ENCODE results near the gene TRIM40.

TRIM40 gene

DNA sequence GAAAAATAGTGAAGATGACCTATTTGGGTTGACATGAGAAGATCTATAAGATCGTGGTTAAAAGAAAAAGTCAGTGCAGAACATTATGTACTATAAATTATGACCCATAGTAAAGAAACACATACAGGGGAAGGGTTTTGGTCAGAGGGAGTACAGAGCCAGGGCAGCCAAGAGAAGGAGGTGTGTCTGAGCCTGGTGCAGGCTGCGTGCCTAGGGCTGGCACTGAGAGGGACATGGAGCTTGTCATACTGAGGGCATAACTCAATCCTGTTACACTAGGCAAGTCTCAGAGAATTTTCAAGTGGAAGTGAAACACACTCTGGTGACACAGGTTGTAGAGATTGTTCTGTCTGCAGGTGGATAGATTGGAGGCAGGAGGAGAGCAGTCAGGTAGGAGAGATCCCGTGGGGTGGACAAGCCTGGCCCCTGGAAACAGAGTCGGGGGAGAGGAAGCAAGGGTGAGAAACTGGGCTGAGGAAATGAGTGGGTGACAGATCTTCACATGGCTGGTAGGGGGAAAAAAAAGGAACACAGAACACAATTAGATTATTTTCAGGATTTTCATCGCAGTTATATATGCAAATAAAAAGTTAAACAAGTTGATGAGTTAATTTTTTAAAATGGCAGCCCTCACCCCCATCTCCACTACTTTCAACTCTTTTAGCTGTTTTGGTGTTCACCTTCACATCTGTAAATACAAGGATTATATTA, 41.8 kb upstream of the TRIM40 start:
- Histone ChIP-seq H2AFZ (ENCODE audit: low read depth) (no peak overlapping the region), H3K4me2 (no peak overlapping the region), H3K9ac (no peak overlapping the region), H4K20me1 (ENCODE audit: insufficient read depth) (no peaks in the 10 kb centered on the region), H3K36me3 (ENCODE audit: insufficient read depth) (no peaks in the 10 kb centered on the region), H3K27me3 (ENCODE audit: insufficient read depth, low read depth) (peaks cover under 1% of the 10 kb centered on the region; the same call in 1 of the 2 replicates), H3K79me2 (ENCODE audit: insufficient read depth, low read depth) (no peaks in the 10 kb centered on the region), H3K4me1 (ENCODE audit: low read depth, poor library complexity, severe bottlenecking) (no peaks in the 10 kb centered on the region), H3K4me3 (IDR thresholded peaks at IDR 0.05; ENCODE audit: insufficient read depth, low read depth, low read length) (no peak overlapping the region), H3K27ac (no peak overlapping the region)
- TF ChIP-seq, protein P1, sequence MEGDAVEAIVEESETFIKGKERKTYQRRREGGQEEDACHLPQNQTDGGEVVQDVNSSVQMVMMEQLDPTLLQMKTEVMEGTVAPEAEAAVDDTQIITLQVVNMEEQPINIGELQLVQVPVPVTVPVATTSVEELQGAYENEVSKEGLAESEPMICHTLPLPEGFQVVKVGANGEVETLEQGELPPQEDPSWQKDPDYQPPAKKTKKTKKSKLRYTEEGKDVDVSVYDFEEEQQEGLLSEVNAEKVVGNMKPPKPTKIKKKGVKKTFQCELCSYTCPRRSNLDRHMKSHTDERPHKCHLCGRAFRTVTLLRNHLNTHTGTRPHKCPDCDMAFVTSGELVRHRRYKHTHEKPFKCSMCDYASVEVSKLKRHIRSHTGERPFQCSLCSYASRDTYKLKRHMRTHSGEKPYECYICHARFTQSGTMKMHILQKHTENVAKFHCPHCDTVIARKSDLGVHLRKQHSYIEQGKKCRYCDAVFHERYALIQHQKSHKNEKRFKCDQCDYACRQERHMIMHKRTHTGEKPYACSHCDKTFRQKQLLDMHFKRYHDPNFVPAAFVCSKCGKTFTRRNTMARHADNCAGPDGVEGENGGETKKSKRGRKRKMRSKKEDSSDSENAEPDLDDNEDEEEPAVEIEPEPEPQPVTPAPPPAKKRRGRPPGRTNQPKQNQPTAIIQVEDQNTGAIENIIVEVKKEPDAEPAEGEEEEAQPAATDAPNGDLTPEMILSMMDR (conservative IDR thresholded peaks at IDR 0.05; ENCODE audit: low read depth, low read length), result no peak

DNA sequence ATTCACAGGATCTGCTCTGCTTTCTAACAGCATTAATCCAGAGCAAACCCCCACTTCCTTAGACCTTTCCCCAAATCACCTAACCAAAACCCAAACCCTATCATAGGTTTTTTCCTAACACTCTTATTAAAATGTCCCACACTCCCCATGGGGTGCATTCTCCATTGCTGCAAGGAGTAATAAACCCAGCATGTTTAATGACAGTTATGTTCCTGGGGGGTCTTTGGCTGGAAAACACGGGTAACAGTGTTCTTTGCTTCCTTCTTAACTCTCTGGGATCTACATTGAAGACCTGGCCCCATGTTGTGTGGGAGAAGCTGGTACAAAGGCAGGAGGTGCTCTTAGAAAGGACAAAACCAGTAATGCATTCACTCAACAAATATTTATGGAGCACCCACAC, 39.1 kb upstream of the TRIM40 start:
- no peak overlapping the region for H3K4me3 ChIP-seq (IDR thresholded peaks at IDR 0.05; ENCODE audit: insufficient read depth, low read depth, low read length)
- TF ChIP-seq, protein P1 (conservative IDR thresholded peaks at IDR 0.05; ENCODE audit: low read depth, low read length), result no peak
- H2AFZ ChIP-seq (ENCODE audit: low read depth), result no peak overlapping the region
- H3K27me3 ChIP-seq (ENCODE audit: insufficient read depth, low read depth), result peaks cover 25% of the 10 kb centered on the region; the same call in 1 of the 2 replicates
- H3K4me2 ChIP-seq, result no peak overlapping the region
- no peaks in the 10 kb centered on the region for H3K36me3 ChIP-seq (ENCODE audit: insufficient read depth)
- no peaks in the 10 kb centered on the region for H3K79me2 ChIP-seq (ENCODE audit: insufficient read depth, low read depth)
- peaks cover 16% of the 10 kb centered on the region for H3K4me1 ChIP-seq (ENCODE audit: low read depth, poor library complexity, severe bottlenecking)
- no peak overlapping the region for H3K27ac ChIP-seq
- H4K20me1 ChIP-seq (ENCODE audit: insufficient read depth), result no peaks in the 10 kb centered on the region
- no peak overlapping the region for H3K9ac ChIP-seq

DNA sequence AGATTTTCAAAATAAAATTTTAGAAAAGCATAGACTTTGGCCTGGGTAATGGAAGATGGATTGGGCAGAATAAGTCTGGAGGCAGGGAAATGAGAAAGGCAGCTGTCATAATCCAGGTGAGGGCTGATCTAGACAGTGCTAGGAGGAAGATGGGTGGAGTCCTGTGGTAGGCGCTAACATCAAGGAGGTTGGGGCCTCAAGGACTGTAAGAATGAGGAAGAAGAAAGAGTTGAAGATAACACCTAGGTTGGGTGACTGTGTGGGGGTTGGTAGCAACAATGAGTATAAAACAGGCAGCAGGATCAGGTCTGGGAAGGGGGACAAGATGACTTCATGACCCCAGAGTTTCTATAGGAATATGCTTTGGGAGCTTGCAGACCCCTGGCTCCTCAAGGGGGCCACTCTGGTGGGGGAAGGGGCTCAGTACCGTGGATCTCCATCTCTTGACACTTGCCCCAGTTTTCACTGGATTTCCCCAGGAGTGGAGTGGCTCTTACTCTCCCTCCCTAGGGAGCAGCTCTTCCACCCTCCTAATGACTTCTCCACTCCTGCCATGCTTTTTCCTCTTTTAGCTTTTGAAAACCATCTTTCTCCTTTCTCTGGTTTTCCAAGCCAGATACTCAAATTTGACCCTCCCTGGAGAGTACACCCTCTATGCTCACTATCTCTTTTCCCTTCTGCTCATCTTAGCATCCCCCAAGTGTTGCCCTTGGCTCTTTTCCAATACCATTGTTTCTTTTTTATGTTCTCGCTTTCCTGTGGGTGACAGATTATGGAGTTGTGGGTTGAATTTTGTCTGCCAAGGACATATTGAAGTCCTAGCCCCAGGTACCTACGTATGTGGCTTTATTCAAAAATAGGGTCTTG, 37.8 kb upstream of the TRIM40 start:
- Histone ChIP-seq H3K27ac (no peak overlapping the region), H3K79me2 (ENCODE audit: insufficient read depth, low read depth) (no peaks in the 10 kb centered on the region), H3K4me3 (IDR thresholded peaks at IDR 0.05; ENCODE audit: insufficient read depth, low read depth, low read length) (no peak overlapping the region), H4K20me1 (ENCODE audit: insufficient read depth) (no peaks in the 10 kb centered on the region), H3K36me3 (ENCODE audit: insufficient read depth) (no peaks in the 10 kb centered on the region), H3K27me3 (ENCODE audit: insufficient read depth, low read depth) (peaks cover 25% of the 10 kb centered on the region; the same call in 1 of the 2 replicates), H2AFZ (ENCODE audit: low read depth) (no peak overlapping the region), H3K4me1 (ENCODE audit: low read depth, poor library complexity, severe bottlenecking) (peaks cover 24% of the 10 kb centered on the region), H3K4me2 (no peak overlapping the region), H3K9ac (no peak overlapping the region)
- TF ChIP-seq, protein P1 (conservative IDR thresholded peaks at IDR 0.05; ENCODE audit: low read depth, low read length), result no peak

DNA sequence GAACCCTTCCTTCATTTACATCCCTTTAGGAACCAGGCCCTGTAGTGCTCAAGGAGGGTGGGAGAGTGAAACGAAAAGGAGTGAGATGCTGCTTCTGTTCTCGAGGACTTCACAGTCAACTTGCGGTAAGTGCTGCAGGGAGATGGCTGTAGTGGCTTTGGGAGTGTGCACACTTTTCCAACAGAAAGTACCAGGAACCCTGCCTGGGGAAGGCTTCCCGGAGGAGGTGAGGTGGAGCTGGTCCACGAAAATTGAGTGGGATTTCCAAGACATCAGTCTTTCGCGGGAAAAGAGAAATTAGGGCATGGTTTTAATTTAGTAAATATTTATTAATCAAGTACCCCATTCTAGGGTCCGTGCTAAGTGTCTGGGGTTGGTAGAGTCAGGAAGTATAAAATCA, 35.8 kb upstream of the TRIM40 start:
- no peak overlapping the region for H3K9ac ChIP-seq
- H2AFZ ChIP-seq (ENCODE audit: low read depth), result peak overlapping the region; percentile 84; the same call in 1 of the 2 replicates
- no peaks in the 10 kb centered on the region for H4K20me1 ChIP-seq (ENCODE audit: insufficient read depth)
- H3K4me3 ChIP-seq (IDR thresholded peaks at IDR 0.05; ENCODE audit: insufficient read depth, low read depth, low read length), result no peak overlapping the region
- no peaks in the 10 kb centered on the region for H3K79me2 ChIP-seq (ENCODE audit: insufficient read depth, low read depth)
- peaks cover 25% of the 10 kb centered on the region; the same call in 1 of the 2 replicates for H3K27me3 ChIP-seq (ENCODE audit: insufficient read depth, low read depth)
- no peaks in the 10 kb centered on the region for H3K36me3 ChIP-seq (ENCODE audit: insufficient read depth)
- peak overlapping the region; percentile 85 for H3K4me2 ChIP-seq
- peaks cover 37% of the 10 kb centered on the region for H3K4me1 ChIP-seq (ENCODE audit: low read depth, poor library complexity, severe bottlenecking)
- no peak overlapping the region for H3K27ac ChIP-seq
- TF ChIP-seq, protein P1 (conservative IDR thresholded peaks at IDR 0.05; ENCODE audit: low read depth, low read length), result no peak
